T-cell (primary cell): ENCODE results near the gene PRRT2. TPM values are rescaled to one million over a fixed set of nuclear protein-coding genes. Genes with fewer than 3 reads are reported as not detected.

Experiments
- ATAC-seq, 4 experiments: fragments of 200-7000 bp in 3 of 4; fragments of 150-1000 bp in 1 of 4; cut with Tn5 transposase; replicated peaks in 1 of 4; 1 replicate in 3 of 4; 2 replicates in 1 of 4; pipeline ENCODE4 v1.10.0; 2021; ENCODE audit warnings: moderate library complexity in 3 of 4, mild to moderate bottlenecking in 2 of 4, moderate number of reproducible peaks in 1 of 4
- CTCF ChIA-PET, 2 donors: fragments of 300-600 bp; sonication (Branson Sonifier 250); formaldehyde crosslinking; loops; one replicate each; lab custom pipeline; 2022; ENCODE audit warnings: antibody characterized with exemption in 2 of 2; lab: Charles Lee
- POLR2A ChIA-PET, 2 donors: fragments of 300-600 bp; sonication (Branson Sonifier 250); formaldehyde crosslinking; loops; one replicate each; lab custom pipeline; 2022; ENCODE audit warnings: antibody characterized with exemption in 2 of 2; lab: Charles Lee
- DNase-seq, 35 experiments: peaks; one replicate each; pipeline versions ENCODE4 v3.0.0 to v3.0.0-alpha.2; 2013 to 2023
- H3K27ac ChIP-seq: one replicate; pipeline ENCODE4 v1.5.1; 2013; ENCODE audit warnings: low read length
- H3K27me3 ChIP-seq, 2 experiments: replicated peaks in 1 of 2; 1 replicate in 1 of 2; 2 replicates in 1 of 2; pipeline versions ENCODE4 v1.6.1 to v1.7.0; 2013; ENCODE audit warnings: low read length in 1 of 2, mixed read lengths in 1 of 2; ENCODE audit not compliant: control insufficient read depth in 2 of 2, insufficient read depth in 2 of 2; ENCODE audit errors: extremely low read depth in 1 of 2
- H3K36me3 ChIP-seq, 2 donors: 1 replicate in 1 of 2; 2 replicates in 1 of 2; pipeline versions ENCODE4 v1.6.1 to v1.7.0; 2013; ENCODE audit warnings: low read length in 1 of 2; ENCODE audit not compliant: control insufficient read depth in 2 of 2, insufficient read depth in 1 of 2; ENCODE audit errors: extremely low read depth in 1 of 2
- H3K4me1 ChIP-seq, 2 experiments: 1 replicate in 1 of 2; 2 replicates in 1 of 2; pipeline versions ENCODE4 v1.6.1 to v1.7.0; 2013; ENCODE audit warnings: low read length in 2 of 2, mixed read lengths in 1 of 2; ENCODE audit not compliant: insufficient read depth in 2 of 2, control insufficient read depth in 1 of 2; ENCODE audit errors: extremely low read depth in 1 of 2
- H3K4me3 ChIP-seq, 2 donors: 1 replicate in 1 of 2; 2 replicates in 1 of 2; pipeline versions ENCODE4 v1.5.1 to v1.7.0; 2013; ENCODE audit warnings: mild to moderate bottlenecking in 2 of 2, low read length in 1 of 2, moderate library complexity in 1 of 2; ENCODE audit not compliant: control insufficient read depth in 1 of 2; ENCODE audit errors: extremely low read depth in 1 of 2
- H3K9me3 ChIP-seq: 2 replicates; pipeline ENCODE4 v1.7.0; 2013
- H3K27ac Mint-ChIP-seq, 2 donors: one replicate each; pipeline ENCODE4 v1.8.0; 2020 to 2021; ENCODE audit warnings: mild to moderate bottlenecking in 2 of 2, mixed read lengths in 2 of 2
- H3K27me3 Mint-ChIP-seq, 2 donors: one replicate each; pipeline ENCODE4 v1.8.0; 2021 to 2022; ENCODE audit warnings: mixed read lengths in 2 of 2
- H3K36me3 Mint-ChIP-seq: one replicate; pipeline ENCODE4 v1.8.0; 2021; ENCODE audit warnings: mixed read lengths
- H3K4me1 Mint-ChIP-seq, 3 donors: one replicate each; pipeline ENCODE4 v1.8.0; 2020 to 2022; ENCODE audit warnings: mixed read lengths in 3 of 3, mild to moderate bottlenecking in 1 of 3
- H3K4me3 Mint-ChIP-seq, 3 donors: one replicate each; pipeline ENCODE4 v1.8.0; 2020 to 2022; ENCODE audit warnings: mild to moderate bottlenecking in 3 of 3, mixed read lengths in 3 of 3, moderate library complexity in 3 of 3
- H3K9me3 Mint-ChIP-seq, 3 donors: one replicate each; pipeline ENCODE4 v1.8.0; 2020 to 2022; ENCODE audit warnings: mixed read lengths in 3 of 3
- WGBS: methylation state at CpG from one replicate; pipeline ENCODE4 v1.1.5; 2013; ENCODE audit warnings: missing lambda C conversion rate; ENCODE audit not compliant: insufficient coverage; 5-methylcytosine and 5-hydroxymethylcytosine counted together
- total RNA-seq, 35 experiments: library from RNA in 6 of 35; stranded (reverse) in 6 of 35; fragments of 120-200 nt in 1 of 35; gene quantifications; one replicate each; pipeline versions ENCODE4 v1.2.1 to v1.2.4 and lab custom pipeline; 2013 to 2026

PRRT2 gene
- total RNA-seq, 5 donors from 2014 or later (not counting 1 experiment from before 2014, with no cell fraction given) = 2.4 to 7.9 (median 4.4) TPM

GRCh38 chr16:29802416-29802935 lies 9.5 kb upstream of the PRRT2 start:
- no peaks in the 10 kb centered on the region for H3K27me3 ChIP-seq
- Mint-ChIP-seq H3K36me3 (peaks cover 35% of the 10 kb centered on the region), H3K27me3 (no peaks in the 10 kb centered on the region), H3K9me3 (no peaks in the 10 kb centered on the region), H3K27ac (peak overlapping the region; percentile 80 to 99), H3K4me1 (peaks cover 16 to 21% (median 17%) of the 10 kb centered on the region in 3 donors), H3K4me3 (peak overlapping the region in 1 of 3 donors; percentile 37)
- no peak for DNase-seq
- ChIA-PET POLR2A (interaction anchor here in 1 of 2 donors (0.6 kb wide), 1 partner anchor 11 kb away, joined by 3 read pairs; no protein-coding TSS in a partner anchor), CTCF (interaction anchor here (0.6 to 1.3 kb wide), 4 partner anchors 11 to 80 kb away, joined by 3 to 8 read pairs (median 6); no protein-coding TSS in a partner anchor)
- H3K27ac ChIP-seq = no peak overlapping the region
- peaks cover 11 to 18% of the 10 kb centered on the region in 2 experiments for H3K4me1 ChIP-seq
- 93% methylated on average over 8 of the region's 8 CpGs for WGBS
- no peaks in the 10 kb centered on the region for H3K9me3 ChIP-seq
- no peak for ATAC-seq
- H3K4me3 ChIP-seq = no peak overlapping the region
- peaks cover 0 to 39% of the 10 kb centered on the region in 2 donors for H3K36me3 ChIP-seq

- Mint-ChIP-seq H3K4me1 (peaks cover 31 to 34% (median 31%) of the 10 kb centered on the region in 3 donors), H3K9me3 (no peaks in the 10 kb centered on the region), H3K27ac (peak overlapping the region; percentile 99 to 100), H3K27me3 (no peaks in the 10 kb centered on the region), H3K36me3 (peaks cover 31% of the 10 kb centered on the region), H3K4me3 (peak overlapping the region; percentile 84 to 100 (median 96))
- ChIA-PET POLR2A (interaction anchor here in 1 of 2 donors (0.6 to 1.2 kb wide), 4 partner anchors 14 to 102 kb away, joined by 3 to 4 read pairs (median 3); partner anchors contain the start of gene KIF22), CTCF (interaction anchor here (0.6 to 2.4 kb wide), 9 partner anchors 8 to 103 kb away, joined by 3 to 16 read pairs (median 3); partner anchors contain the start of gene PAGR1 (in 2 of the 2))
- no peak for ATAC-seq
- Histone ChIP-seq H3K27me3 (no peaks in the 10 kb centered on the region), H3K4me3 (peak overlapping the region in 1 of 2 donors; percentile 88), H3K27ac (peak overlapping the region; percentile 90), H3K4me1 (peaks cover 16 to 34% of the 10 kb centered on the region in 2 experiments), H3K9me3 (no peaks in the 10 kb centered on the region), H3K36me3 (peaks cover 0 to 30% of the 10 kb centered on the region in 2 donors)
- no peak for DNase-seq
- WGBS = 83% methylated on average over 2 of the region's 8 CpGs
Measured at GRCh38 chr16:29804020-29804419, 8.0 kb upstream of the PRRT2 start.

GRCh38 chr16:29804455-29805231 lies 7.3 kb upstream of the PRRT2 start:
- Mint-ChIP-seq H3K36me3 (peaks cover 27% of the 10 kb centered on the region), H3K27ac (peak overlapping the region; percentile 99 to 100), H3K4me1 (peaks cover 36 to 37% (median 36%) of the 10 kb centered on the region in 3 donors), H3K9me3 (no peaks in the 10 kb centered on the region), H3K4me3 (peak overlapping the region; percentile 84 to 100 (median 96)), H3K27me3 (no peaks in the 10 kb centered on the region)
- ATAC-seq (peak in 2 of 4 experiments; percentile 1 to 4), DNase-seq (no peak)
- Histone ChIP-seq H3K27ac (peak overlapping the region; percentile 90), H3K9me3 (no peaks in the 10 kb centered on the region), H3K27me3 (no peaks in the 10 kb centered on the region), H3K36me3 (peaks cover 0 to 29% of the 10 kb centered on the region in 2 donors), H3K4me3 (peak overlapping the region; percentile 83 to 88), H3K4me1 (peaks cover 22 to 40% of the 10 kb centered on the region in 2 experiments)
- ChIA-PET POLR2A (interaction anchor here (0.6 to 1.2 kb wide), 6 partner anchors 14 to 157 kb away, joined by 3 to 7 read pairs (median 4); partner anchors contain the start of genes KIF22 (in 1 of the 2) and TMEM219 (in 1 of the 2)), CTCF (interaction anchor here (0.6 to 2.4 kb wide), 9 partner anchors 9 to 990 kb away, joined by 3 to 16 read pairs (median 4); partner anchors contain the start of gene PAGR1 (in 2 of the 2))
- WGBS = 22% methylated on average over 21 of the region's 26 CpGs

- Mint-ChIP-seq H3K27ac (peak overlapping the region; percentile 99 to 100), H3K4me3 (peak overlapping the region; percentile 84 to 100 (median 96)), H3K9me3 (no peaks in the 10 kb centered on the region), H3K27me3 (no peaks in the 10 kb centered on the region), H3K36me3 (peaks cover 26% of the 10 kb centered on the region), H3K4me1 (peaks cover 43 to 44% (median 44%) of the 10 kb centered on the region in 3 donors)
- Histone ChIP-seq H3K27ac (peak overlapping the region; percentile 90), H3K4me3 (peak overlapping the region; percentile 83 to 88), H3K4me1 (peaks cover 28 to 48% of the 10 kb centered on the region in 2 experiments), H3K36me3 (peaks cover 0 to 29% of the 10 kb centered on the region in 2 donors), H3K9me3 (no peaks in the 10 kb centered on the region), H3K27me3 (no peaks in the 10 kb centered on the region)
- ATAC-seq (peak; percentile 64 to 71 (median 68)), DNase-seq (peak; percentile 96 to 99 (median 98))
- 0% methylated on average over 62 of the region's 103 CpGs for WGBS
- ChIA-PET POLR2A (no interaction called here), CTCF (interaction anchor here in 1 of 2 donors (0.7 to 2.4 kb wide), 5 partner anchors 10 to 104 kb away, joined by 3 to 16 read pairs (median 7); partner anchors contain the start of gene PAGR1)
Measured at GRCh38 chr16:29805232-29806098, 6.5 kb upstream of the PRRT2 start.

- ATAC-seq (peak in 3 of 4 experiments; percentile 3 to 21 (median 7)), DNase-seq (peak in 7 of 35 experiments; percentile 56 to 87 (median 77))
- WGBS = 2% methylated on average over 22 of the region's 67 CpGs
- CTCF ChIA-PET = interaction anchor here (0.6 to 0.7 kb wide), 2 partner anchors 23 to 104 kb away, joined by 3 read pairs; no protein-coding TSS in a partner anchor
- Mint-ChIP-seq H3K4me1 (peaks cover 49 to 51% (median 51%) of the 10 kb centered on the region in 3 donors), H3K4me3 (peak within 1 kb of the TSS; percentile 92 to 100 (median 96)), H3K9me3 (no peaks in the 10 kb centered on the region), H3K36me3 (peaks cover 20% of the 10 kb centered on the region), H3K27me3 (no peaks in the 10 kb centered on the region), H3K27ac (peak within 1 kb of the TSS; percentile 99 to 100)
- Histone ChIP-seq H3K27ac (peak within 1 kb of the TSS; percentile 90), H3K4me3 (peak within 1 kb of the TSS; percentile 59 to 88), H3K27me3 (peaks cover 0 to 3% of the 10 kb centered on the region in 2 experiments), H3K9me3 (no peaks in the 10 kb centered on the region), H3K36me3 (peaks cover 0 to 26% of the 10 kb centered on the region in 2 donors), H3K4me1 (peaks cover 32 to 55% of the 10 kb centered on the region in 2 experiments)
- POLR2A ChIA-PET = no interaction called here
Measured at GRCh38 chr16:29806099-29806579, 5.9 kb upstream of the PRRT2 start, which contains the start of gene MAZ. Gene MAZ, plus strand, starts transcription at chr16:29806529. Its CDS starts 173 bp downstream, at chr16:29806702.
